ENCODE results near the gene BGN.

The BGN gene

DNA sequence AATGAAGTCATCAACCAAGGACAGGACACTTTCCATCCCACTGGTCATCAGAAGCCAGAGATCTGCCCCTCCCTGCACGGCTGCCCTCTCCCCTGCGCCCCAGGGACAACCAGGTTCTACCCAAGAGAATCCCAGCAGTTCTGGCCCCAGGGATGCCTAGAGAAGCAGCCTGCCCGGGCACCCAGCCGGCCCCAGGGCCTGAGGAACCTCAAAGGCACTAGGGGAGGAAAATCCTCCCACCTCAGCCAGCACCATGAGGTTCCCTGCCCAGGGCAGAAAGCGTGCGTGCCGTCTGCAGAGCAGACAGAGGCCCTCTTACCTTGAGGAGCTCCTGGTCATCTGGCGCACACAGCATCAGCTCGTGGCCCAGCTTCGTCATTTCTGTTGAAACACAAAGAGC is 32.5 kb upstream of the BGN start:
- DNase-seq: no peak

DNA sequence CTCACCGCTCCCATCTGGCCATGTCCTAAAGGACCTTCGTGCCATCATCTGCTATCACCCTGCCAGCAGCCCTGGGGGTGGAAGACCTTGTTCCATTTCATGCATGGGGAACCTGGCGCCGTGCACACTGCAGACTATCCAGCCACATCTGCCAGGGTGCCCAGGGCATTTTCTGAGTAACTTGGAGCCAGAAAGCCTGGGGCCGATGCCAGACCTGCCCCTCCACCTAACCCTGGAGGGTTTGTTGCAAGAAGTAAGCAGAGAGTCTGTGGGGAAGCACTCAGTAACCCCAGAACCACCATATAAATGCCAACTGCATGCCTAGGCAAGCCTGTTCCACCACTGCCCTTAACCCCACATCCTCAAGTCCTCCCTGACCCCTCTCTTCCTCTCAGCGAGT is 31.7 kb upstream of the BGN start:
- DNase-seq: no peak

DNA sequence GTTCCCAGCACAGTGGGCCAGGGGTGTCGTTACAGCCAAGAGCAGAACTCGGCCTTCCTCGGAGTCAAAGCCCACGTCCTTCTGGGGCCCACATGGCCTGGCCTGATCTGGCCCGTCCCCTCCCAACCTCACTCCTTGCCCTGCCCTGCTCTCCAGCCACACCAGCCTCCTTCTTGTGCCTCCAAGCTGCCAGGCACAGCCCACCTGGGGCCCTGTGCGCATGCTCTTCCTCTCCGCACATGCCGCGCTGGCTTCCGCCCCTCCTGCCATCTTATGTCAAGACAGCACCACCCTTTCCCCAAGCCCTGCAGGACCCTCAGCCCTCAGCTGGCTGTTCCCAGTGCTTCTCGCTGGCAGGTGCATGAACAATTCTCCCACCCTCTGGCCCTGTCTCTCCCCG is 31.2 kb upstream of the BGN start:
- DNase-seq: no peak

DNA sequence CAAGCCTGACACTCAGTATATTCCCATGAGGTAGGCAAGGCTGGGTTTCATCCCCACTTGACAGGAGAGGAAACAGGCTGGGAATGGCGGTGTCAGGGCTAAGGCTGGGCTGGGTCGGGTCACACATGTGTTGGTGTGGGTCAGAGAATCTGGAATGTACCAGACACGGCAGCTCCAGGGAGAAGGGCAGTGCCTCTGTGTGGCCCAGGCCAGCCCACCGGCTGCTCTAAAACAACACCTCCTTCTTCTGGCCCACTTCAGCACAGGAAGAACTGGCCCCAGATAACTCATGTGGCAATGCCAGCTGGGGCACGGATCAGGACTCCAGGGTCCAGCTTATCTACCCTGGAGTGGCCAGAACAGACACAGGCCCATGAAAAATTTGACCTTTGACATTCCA is 30.7 kb upstream of the BGN start:
- no peak for DNase-seq

DNA sequence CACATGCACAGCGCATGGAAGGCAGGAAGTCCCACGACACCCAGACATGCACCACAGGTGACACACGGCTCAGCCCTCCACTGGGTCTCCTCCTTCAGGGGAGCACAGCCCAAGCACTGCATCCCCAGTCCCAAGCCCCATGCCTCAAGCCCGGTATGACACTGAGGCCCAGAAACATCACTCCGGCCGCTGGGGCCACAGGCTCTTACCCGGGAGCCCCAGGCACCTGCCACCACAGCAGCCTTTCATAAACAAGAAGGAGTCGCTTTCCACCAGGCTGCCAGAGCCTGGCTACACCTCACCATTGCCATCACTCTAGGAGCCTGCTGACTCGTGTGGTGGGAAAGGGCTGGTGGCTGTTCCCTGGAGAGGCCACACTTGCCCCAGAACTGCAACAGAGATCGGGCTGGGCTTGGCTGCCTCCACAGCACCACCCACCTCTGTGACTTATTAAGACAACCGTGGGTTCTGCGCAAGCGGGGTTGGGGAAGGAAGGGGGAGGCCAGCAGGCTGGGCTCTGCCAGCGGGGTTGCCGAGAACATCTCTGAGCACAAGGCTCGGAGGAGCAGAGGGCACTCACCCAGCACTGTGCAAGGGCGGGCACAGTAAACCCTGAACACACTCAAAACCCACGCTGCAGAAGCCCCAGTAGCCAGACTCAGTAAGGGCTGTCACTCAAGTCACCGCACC is 28.9 kb upstream of the BGN start:
- no peak for DNase-seq

DNA sequence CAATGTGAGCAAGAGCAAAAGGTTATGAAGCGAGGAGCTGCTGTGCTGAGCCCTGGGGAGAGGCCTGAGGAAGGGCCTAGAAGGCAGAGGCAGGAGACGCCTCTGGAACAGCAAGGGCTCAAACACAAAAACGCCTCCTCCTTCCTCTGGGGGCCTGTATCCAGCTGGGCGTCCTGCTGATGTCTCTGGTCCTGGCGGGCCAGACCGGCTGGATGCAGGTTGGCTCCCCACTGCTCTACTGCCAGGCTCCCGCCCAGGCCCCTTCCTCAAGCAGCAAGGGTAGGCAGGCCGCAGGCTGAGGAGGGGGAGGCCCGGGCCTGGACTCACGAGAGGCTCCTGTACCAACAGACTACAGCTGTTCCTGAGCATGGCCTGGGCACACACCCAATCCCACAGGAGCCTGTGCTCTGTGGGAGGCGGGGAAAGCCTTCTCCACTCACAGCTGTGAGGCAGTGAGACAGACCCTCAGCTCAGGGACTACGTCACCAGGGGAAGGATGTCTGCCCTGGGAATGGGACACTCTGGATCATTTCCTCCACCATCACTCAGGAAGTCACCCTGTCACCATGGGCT is 26.7 kb upstream of the BGN start:
- no peak for DNase-seq

DNA sequence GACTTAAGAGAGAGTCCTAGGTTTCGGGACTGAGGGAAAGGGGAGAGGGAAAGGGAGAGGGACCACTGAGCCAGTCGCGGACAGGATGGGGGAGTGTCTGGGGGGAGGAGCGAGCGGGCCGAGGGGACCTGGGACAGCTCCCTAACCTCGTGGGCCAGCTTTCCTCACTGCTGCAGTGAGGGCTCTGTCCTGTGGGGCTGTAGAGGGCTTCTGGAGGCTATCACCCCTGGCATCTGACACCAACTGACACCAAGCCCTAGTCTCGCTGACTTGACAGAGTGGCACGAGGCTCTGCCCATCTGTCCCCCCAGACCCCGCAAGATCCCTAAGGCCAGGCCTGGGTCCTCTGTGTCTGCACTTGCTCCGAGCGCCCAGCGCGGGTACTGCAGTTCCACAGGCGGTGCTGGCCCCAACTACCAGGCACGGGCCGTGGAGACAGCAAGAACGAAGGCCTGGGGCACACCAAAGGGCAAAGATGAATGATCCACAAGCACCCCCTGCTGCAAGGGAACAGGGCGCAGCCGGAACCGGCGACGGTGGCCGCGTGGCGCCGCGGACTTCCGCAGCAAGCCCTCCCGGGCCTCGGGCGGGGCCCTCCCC is 24.9 kb upstream of the BGN start:
- peak; percentile 2 for DNase-seq

DNA sequence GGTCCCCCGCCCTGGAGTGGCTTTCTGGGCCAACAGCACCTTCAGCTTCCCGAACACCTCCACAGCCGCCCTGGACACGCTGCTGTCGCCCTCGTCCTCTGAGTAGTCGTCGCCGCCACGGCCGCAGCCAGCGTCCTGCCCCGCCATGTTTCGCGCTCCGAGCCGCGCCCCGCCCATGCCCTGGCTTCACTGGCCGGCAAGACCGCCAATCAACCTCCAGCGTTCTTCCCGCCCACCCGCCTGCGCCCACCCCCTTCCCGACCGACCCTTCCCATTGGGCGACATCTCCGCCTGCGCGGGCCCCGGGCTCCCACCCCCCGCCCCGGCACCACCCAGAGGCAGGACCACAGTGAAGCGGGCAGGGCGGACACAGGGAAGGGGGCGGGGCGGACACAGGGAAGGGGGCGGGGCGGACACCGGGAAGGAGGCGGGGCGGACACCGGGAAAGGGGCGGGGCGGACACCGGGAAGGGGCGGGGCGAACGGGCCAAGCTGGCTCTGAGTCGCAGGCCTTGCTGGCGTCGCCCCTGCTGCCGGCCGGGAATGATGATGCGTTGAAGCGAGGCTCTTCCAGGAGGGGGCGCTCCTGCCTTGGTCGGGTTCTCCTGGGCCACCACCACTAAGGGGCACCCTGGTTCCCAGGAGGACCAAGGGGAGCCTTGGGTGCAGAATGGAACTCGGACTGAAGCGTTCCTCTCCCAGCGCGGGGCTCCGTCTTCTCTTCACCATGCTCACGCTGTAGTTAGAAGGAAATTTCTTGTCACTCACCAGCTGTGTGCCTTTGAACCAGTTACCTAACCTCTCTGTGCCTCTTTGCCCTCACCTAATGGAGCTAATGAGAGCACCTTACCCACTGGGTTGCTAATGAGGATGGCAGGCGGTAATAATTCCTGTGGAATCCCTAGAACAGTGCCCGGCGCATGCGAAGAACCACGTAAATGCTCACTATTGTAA is 24.1 kb upstream of the BGN start, which contains the start of gene HAUS7:
TSS of gene HAUS7 (minus strand) at position 166 of the 953 bp plus-strand sequence. CDS start at position 147, 19 bp downstream.
- DNase-seq: peak; percentile 5

DNA sequence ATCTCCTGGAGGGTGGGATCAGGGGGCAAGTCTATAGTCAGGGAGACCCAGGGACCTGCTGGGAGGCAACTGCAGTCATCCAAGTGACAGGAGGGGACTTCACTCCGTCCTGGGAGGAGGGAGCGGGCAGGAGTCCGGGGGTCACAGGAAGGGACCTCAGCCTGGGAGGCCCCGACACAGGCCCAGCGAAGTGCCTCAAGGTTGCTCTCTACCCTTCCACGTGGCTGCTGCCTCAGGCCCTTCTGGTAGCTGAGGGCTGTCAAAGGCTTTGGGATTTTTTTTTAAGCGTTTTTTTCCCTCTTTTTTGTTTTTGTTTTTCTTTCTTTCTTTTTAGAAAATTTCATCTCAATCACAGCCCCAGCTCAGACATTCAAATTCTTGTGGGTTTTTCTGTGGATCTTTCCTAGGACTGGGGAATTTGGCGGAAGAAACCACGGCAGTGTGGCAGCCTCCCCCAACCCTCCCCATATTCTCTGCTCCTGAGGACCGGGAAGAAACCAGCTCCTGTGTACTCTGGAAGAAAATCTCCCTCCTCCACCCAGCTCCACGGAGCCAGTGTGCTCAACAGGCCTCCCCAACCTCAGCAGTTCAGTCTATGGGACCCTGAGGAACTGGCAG is 23.0 kb upstream of the BGN start:
- DNase-seq: no peak

DNA sequence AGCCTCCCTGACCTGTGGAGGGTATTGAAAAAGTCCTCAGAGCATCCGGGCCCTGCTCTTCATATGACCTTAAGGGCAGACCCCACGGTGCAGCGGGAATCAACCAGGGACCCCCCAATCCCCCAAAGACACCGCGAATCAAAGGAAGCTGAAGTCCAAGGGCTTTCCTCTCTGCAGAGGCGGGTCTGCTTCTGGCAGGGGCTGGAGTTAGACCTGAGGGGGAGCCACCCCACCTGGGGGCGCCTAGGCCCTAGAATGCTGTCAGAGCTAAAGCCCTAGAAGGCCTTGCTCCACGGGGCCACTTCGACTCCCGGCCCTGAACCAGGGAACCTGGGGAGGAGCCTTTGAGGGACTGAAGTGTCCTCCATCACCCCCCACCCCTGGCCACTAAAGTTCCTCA is 21.7 kb upstream of the BGN start:
- DNase-seq: no peak

DNA sequence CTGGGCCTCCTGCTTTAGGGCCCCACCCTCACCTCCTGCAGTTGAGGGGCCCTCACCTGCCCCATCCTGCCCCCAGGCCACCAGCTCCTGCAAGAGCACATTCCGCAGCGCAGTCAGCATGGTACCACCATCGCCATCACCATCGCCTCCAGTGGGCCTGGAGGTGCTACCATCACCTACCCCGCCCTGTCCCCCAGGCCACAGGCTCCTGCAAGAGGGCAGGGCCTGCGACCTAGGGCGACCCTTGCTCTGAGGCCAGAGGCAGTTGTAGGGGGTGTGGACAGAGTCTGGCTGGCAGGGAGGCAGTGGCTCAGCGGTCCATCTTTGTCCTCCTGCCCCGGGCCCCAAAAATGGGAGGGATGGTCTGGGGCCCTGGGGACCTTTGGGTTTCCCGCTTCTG is 20.5 kb upstream of the BGN start:
- DNase-seq: no peak

DNA sequence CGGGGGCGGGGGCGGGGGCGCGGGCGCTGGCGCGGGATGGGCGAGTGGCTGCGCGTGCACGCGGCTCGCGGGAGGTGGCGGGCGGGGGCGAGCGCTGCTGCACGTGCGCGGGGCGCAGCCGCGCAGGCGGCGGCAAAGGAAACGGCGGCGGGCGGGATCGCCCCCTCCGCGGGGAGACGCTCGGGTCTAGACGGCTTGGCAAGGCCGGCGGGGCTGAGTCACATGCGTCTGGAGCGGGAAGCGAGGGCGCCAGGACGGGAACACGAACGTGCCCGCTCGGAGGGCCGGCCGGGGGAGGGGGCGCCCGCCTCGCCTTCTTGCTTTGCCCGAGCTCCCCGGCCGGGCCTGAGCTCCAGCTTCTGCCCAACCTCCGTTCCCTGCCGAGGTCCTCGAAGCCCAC is 20.1 kb upstream of the BGN start:
- DNase-seq: no peak

DNA sequence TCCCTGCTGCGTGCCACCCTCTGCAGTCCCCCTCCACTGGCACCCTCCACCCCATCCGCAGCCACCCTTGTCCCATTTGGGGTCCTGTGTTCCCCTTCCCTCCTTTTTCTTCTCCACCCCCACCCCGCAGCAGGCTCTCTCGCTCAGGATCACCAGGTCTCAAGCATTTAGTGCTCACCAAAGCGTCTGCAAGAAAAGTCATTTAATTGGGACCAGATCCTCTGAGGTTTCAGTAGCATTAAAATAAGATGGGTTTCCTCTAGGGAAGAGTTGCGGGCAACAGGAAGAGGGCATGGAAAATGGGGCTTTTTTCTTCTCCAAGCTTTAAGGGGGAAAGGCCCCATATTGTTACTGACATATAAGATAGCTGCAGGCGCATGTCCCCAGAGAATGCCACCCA is 19.5 kb upstream of the BGN start:
- no peak for DNase-seq

DNA sequence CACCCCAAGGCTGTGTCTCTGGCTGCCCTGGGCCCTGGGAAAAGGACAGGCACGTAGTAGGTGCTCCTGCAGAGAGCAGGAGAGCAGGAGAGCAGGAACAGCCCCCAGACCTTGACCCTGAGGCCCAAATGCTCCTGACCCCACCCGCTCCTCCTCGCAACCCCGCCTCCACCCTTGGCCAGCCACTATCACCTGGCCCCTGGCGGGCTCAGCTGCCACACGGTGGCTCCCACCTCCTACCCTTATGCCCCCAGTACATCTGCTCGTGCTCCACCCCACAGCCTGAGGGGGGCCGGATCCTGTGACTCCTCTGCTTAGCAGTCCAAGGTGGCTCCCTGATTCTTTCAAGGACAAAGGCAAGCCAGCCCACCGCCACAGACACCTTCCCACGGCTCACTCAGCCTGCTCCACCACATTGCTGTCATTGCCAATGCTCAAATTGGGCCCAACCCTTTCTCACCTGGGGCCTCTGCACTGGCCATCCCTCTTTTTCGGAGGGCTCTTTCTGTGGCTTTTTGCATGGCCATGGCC is 19.0 kb upstream of the BGN start:
- DNase-seq: no peak

DNA sequence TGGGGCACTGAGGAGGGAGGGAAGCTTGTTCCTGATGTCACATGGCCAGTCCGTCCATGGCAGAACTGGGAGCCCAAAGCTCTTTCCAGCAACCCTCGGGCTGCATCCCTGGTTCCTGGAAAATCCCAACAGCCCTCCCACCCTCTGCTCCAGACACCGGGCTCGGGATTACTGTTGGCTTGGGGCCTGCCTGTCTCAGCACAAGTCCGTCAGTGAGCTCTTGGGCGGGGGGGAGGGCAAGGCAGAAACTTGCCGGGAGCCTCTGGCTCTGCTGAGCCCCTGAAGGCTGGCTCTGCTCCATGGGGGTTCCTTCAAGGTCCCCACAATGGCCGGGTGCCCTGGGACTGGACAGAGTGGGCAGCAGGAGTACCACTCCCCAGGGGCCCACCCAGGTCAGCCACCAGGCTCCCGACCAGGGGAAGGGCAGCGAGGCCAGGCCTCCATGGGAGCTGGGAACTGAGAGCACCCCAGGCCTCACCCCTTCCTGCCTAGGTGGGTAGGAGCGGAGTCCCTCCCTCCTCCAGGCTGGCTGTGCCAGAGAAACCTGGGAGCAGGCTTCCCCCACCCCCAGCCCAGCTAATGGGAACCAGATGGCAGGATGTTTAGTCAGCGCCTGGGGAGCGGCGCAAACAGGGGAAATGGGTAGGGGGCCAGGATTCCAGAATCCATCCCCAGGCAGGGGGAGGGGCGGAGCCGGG is 18.0 kb upstream of the BGN start:
- DNase-seq: no peak

DNA sequence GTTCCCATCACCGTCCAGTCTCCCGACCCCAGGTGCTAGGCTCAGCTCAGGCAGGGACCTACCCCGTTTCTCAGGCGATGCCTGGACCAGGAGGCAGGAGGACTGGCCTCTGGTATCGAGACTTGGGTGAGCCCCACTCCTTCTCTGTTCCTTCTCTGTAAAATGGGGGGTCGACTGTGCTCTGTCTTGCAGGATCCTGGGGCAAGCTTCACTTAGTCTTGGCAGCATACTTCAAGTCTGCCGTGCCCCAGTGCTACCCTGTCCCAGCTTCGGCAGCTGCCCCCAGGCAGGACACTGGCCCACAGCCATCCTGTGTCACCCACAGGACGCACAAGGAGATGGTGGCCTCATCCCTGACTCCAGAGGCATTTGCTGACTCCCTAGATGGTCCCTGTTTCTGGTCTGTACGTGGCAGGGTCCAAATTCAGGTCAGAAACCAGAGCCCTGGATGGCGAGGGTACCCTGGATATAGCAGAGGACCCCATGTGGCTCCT is 17.4 kb upstream of the BGN start:
- no peak for DNase-seq

DNA sequence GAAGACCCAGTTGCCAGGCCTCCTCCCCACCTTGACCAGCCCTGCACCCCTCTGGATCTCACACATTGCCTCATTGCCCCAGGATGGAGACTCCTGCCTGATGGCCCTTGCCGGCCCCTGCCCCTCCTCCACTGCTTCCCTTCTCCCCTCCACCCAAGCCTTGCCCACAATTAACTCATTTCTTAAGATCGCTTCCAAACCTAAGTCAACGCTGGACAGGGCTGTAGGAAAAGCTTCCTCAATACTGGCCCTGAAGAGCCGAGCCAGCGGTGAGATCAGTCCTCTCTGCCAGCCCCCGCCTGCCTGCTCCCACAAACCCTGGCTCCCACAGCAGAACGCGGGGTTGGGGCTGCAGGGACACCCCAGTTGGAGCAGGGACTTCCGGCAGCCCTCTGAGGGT is 16.9 kb upstream of the BGN start:
- DNase-seq: no peak

DNA sequence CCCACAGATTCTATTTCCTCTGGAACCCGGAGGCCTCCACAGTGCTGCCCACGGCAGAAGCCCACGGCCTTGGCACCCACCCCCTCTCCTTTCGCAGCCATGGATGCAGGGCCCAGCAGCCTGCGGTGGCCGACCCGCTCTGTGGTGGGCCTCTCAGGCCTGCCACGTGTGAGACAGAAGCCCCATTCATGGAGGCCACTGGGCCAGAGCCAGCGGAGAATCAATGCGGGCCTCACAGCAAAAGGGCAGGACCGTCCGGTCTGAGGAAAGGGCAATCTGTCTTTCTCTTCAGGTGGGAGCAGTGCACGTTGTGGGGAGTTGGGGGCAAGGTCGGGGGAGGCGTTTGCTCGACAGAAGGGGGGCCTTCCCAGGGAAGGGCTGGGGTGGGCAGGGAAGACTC is 16.0 kb upstream of the BGN start:
- DNase-seq: no peak

DNA sequence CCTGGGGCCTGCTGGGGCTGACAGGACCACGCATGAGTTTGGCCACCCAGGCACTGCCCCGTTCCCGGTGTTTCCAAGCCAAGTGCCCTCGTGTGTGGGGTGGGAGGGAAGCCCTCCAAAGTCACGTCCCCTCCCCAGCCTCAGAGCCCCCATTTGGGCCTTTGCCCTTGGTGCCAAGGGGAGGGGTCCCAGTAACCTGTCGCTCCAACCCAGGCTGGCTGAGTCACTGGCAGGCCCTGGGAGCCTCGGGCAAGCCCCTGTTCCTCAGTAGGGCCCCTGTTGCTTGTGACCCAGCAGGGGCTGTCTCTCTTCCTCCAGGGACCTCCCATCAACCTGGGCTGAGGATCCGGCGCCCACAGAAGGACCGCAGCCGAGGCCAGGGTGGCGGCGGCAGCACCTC is 13.7 kb upstream of the BGN start:
- no peak for DNase-seq

DNA sequence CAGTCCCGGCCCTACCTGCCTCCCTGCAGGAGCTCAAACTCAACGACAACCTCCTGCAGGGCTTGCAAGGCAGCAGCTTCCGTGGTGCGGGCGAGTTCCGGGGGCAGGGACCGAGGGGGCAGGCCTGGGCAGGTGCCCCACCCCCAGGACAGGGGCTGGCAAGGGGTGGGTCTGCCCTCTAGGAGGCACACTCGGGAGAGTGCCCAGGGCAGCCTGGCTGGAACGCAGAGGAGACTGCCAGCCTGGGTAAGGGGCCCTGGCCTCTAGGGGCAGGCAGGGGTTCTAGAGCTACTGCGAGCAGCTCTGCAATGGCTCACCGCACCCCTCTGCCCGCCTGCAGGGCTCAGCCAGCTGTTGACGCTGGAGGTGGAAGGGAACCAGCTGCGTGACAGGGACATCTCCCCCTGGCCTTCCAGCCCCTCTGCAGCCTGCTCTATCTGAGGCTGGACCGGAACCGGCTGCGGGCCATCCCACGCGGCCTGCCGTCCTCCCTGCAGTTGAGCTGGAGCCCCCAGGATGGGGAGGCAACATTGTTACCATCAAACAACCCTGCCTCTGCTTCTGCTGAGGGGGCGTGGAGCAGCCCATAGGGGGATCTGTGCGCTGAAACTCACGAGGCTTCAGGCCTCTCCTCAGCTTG is 12.3 kb upstream of the BGN start:
- no peak for DNase-seq

DNA sequence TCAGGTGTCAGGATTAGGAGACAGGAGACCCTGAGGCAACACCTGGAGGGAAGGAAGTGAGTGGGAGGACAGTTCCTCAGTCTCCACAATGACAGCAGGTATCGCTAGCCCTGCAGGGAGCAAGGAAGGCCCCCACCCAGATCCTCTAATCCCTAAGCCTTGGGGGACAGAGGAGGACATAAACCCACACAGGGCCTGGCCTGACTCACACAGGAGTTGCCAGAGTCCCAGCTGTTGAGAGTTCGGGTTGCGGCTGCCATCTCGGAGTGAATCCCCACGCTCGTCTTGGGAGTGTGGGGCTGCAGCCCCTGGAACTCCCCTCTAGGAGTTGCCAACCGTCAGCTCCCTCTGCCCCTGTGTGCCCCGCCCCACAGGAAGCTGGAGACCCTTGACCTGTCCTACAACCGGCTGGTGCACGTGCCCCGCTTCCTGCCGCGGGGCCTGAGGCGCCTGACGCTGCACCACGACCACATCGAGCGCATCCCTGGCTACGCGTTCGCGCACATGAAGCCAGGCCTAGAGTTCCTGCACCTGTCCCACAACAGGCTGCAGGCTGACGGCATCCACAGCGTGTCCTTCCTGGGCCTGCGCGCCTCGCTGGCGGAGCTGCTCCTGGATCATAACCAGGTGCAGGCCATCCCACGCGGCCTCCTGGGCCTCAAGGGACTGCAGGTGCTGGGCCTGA is 9.2 kb upstream of the BGN start:
- DNase-seq: no peak
